ENCODE measurements around the gene SLC36A1. TPM values are rescaled to one million over a fixed set of nuclear protein-coding genes. Genes with fewer than 3 reads are reported as not detected.

SLC36A1 gene
- polyA plus RNA-seq, 4 donors, result 10.6 to 38.8 (median 25.4) TPM

GRCh38 chr5:151534350-151534749 lies 86.9 kb downstream of the SLC36A1 start:
- H3K36me3 ChIP-seq (ENCODE audit: control insufficient read depth in 3 of 3, insufficient read depth in 2 of 3, low read depth in 1 of 3, low read length in 3 of 3), result no peaks in the 10 kb centered on the region
- no peak overlapping the region for H3K4me3 ChIP-seq (ENCODE audit: low read depth in 1 of 3, low read length in 3 of 3)
- no peak overlapping the region for H3K27ac ChIP-seq (ENCODE audit: low read depth in 1 of 3, low read length in 2 of 3)
- 68 to 83% (median 74%) methylated on average over 11 of the region's 11 CpGs for WGBS, 3 donors
- DNase-seq (no peak), FAIRE-seq (no peak)
- H3K27me3 ChIP-seq (ENCODE audit: control insufficient read depth in 3 of 3, insufficient read depth in 3 of 3, low read length in 3 of 3), result no peaks in the 10 kb centered on the region
- H3K4me1 ChIP-seq (ENCODE audit: control insufficient read depth in 3 of 3, insufficient read depth in 2 of 3, low read depth in 1 of 3, low read length in 2 of 3), result no peaks in the 10 kb centered on the region
- no peaks in the 10 kb centered on the region for H3K9me3 ChIP-seq (ENCODE audit: control insufficient read depth in 2 of 2, insufficient read depth in 1 of 2, low read depth in 1 of 2, low read length in 1 of 2)

DNA sequence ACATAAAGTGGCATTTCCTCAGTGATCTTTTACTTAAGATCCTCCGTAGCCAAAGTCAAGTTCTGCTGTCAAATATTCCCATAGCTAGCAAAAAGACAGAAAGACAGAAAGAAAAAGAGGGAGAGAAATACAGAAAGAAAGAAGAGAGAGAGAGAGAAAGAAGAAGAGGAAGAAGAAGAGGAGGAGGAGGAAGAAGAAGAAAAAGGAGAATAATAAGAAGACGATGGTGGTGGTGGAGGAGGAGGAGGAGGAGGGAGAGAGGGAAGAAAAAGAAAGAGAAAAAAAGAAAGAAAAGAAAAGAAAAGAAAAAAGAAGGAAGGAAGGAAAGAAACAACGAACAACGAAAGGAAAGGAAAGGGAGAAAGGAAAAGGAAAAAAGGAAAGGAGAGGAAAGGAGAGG lies 89.6 kb downstream of the SLC36A1 start:
- 66 to 82% (median 81%) methylated on average over 4 of the region's 4 CpGs for WGBS, 3 donors
- Histone ChIP-seq H3K27ac (ENCODE audit: low read depth in 1 of 3, low read length in 2 of 3) (no peak overlapping the region), H3K36me3 (ENCODE audit: control insufficient read depth in 3 of 3, insufficient read depth in 2 of 3, low read depth in 1 of 3, low read length in 3 of 3) (no peaks in the 10 kb centered on the region), H3K4me3 (ENCODE audit: low read depth in 1 of 3, low read length in 3 of 3) (no peak overlapping the region), H3K9me3 (ENCODE audit: control insufficient read depth in 2 of 2, insufficient read depth in 1 of 2, low read depth in 1 of 2, low read length in 1 of 2) (no peaks in the 10 kb centered on the region), H3K27me3 (ENCODE audit: control insufficient read depth in 3 of 3, insufficient read depth in 3 of 3, low read length in 3 of 3) (no peaks in the 10 kb centered on the region), H3K4me1 (ENCODE audit: control insufficient read depth in 3 of 3, insufficient read depth in 2 of 3, low read depth in 1 of 3, low read length in 2 of 3) (no peaks in the 10 kb centered on the region)
- FAIRE-seq (no peak), DNase-seq (no peak)

GRCh38 chr5:151541571-151541970 lies 94.2 kb downstream of the SLC36A1 start:
- H3K4me1 ChIP-seq (ENCODE audit: control insufficient read depth in 3 of 3, insufficient read depth in 2 of 3, low read depth in 1 of 3, low read length in 2 of 3), result no peaks in the 10 kb centered on the region
- no peak overlapping the region for H3K27ac ChIP-seq (ENCODE audit: low read depth in 1 of 3, low read length in 2 of 3)
- DNase-seq (no peak), FAIRE-seq (no peak)
- no peak overlapping the region for H3K4me3 ChIP-seq (ENCODE audit: low read depth in 1 of 3, low read length in 3 of 3)
- H3K27me3 ChIP-seq (ENCODE audit: control insufficient read depth in 3 of 3, insufficient read depth in 3 of 3, low read length in 3 of 3), result no peaks in the 10 kb centered on the region
- no peaks in the 10 kb centered on the region for H3K9me3 ChIP-seq (ENCODE audit: control insufficient read depth in 2 of 2, insufficient read depth in 1 of 2, low read depth in 1 of 2, low read length in 1 of 2)
- no peaks in the 10 kb centered on the region for H3K36me3 ChIP-seq (ENCODE audit: control insufficient read depth in 3 of 3, insufficient read depth in 2 of 3, low read depth in 1 of 3, low read length in 3 of 3)
- WGBS, 3 donors, result 76 to 97% (median 91%) methylated on average over 2 of the region's 2 CpGs

Other genes starting within 250 kb of the SLC36A1 start
- gene CCDC69, start 223.5 kb upstream of the SLC36A1 start, polyA plus RNA-seq, result 10 to 100 TPM in 3 of 4 donors, 1 to 10 TPM in 1; 5.6 to 48.0 (median 28.0) TPM
- gene GM2A, start 194.4 kb upstream of the SLC36A1 start, polyA plus RNA-seq, result 10 to 100 TPM in 2 of 4 donors, 1 to 10 TPM in 2; 4.0 to 22.5 (median 12.1) TPM
- gene SLC36A3, start 143.8 kb upstream of the SLC36A1 start, polyA plus RNA-seq, result not detected
- not detected for gene SLC36A2, start 100.0 kb upstream of the SLC36A1 start, polyA plus RNA-seq
- gene FAT2, start 143.7 kb downstream of the SLC36A1 start, polyA plus RNA-seq, result under 1 TPM in 2 of 4 donors, not detected in 2; 0.01 to 0.49 TPM
- gene SPARC, start 239.3 kb downstream of the SLC36A1 start, polyA plus RNA-seq, result 100 to 1,000 TPM in 2 of 4 donors, 10 to 100 TPM in 1, 1 to 10 TPM in 1; 9.6 to 487 (median 135) TPM